Suppressor macrophage treated with lipopolysaccharide for 1 hour (primary cell): ENCODE results near the gene WFDC8.

Source experiments
- DNase-seq, 3 donors: peaks; one replicate each; pipeline ENCODE4 v3.0.0-alpha.2; 2020 to 2022

The WFDC8 gene

DNA sequence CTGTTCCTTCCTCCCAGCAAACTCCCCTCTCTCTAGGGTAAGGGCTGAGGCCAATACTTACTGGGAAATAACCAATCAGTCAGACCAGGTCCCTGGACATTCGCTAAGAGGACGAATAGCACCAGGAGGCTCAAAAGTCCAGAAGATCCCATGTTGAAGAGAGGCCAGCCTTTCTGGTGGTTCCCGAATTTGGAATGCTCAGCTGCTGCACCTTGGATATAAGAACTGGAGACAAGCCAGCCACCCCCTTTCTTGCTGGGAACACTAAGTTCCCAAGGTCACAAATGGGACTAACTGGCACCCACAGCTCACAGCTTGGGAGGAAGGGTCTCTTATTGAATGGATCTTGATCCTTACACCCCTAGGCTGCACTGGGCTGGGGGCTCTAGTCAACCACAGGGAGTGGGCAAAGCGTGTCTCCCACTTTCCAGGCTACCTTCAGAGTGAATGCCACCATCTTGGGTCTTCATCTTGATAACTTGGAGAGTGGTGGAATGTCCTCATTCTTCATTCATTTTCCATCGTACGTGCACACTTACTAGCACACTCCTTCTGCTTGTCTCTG is 31.8 kb downstream of the WFDC8 start, which contains the start of gene EPPIN:
EPPIN (minus strand) TSS at position 196 of the 565 bp plus-strand sequence; CDS start at position 152, 44 bp downstream.
- no peak for DNase-seq

DNA sequence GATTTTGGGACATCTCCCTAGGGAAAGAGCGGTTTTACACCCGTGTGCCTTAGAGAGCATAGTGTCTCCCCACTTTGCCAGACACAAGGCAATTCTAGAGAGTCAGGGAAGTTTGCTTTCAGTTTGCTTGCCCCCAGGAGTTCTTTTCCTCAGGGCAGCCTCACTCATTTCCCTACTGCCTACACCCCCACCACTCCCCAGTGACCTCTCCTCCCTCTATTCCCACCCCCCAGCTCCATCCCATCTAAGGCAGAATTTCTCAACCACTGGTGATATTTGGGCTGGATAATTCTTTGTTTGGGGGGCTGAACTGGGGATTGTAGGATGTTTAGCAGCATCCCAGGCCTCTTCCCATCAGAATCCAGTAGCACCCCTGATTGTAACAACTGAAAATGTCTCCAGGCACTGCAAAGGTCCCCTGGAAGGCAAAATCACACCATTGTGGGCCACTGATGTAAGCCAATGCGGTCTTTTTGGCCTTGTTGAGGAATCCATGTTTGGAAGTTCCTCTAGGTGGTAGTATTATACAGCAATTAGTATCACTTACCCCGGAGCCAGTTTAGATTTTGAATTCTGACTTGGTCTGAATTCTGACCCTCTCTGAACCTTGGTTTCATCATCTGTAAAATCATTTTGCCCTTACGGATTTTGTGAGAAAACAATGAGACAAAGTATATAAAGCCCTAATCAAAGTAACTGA is 33.2 kb downstream of the WFDC8 start:
- peak; percentile 12 to 34 (median 30) for DNase-seq

DNA sequence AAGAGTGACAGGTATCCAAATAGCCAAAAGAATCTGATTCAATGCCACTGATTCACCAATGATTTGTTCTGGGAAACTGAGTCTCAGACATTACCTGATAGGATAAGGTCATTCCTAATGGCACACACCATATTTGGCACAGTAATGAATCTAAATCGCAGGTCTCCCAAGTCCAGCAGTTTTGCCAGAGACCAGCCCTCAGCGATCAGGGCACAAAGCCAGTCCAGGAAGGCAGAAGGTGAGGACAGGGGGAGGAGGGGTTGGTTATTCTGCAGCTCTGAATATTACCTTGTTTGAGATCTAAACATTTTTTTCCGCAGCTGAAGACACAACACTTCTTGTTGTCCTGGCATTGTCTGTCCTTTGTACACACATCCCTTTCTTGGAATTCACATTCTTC is 33.7 kb downstream of the WFDC8 start:
- DNase-seq: no peak

DNA sequence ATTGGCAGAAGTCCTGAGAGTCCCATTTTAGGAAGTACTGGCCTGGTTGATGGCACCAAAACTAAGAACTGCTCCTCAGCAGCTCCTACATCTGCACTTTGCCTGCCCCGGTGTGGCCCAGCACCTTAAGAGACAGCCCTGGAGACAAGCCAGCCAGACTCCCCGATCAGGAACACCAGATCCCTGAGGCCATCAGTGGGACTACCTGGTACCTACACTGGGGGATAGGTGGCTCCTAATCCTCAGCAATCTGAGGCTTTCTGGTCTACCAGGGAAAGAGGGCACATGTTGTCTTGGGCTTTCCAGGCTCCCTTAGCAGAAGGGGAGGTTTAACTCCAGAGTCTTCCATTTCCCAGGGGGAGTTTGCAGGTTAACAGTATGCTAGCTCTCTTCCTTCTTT is 39.7 kb downstream of the WFDC8 start, which contains the start of gene WFDC6:
WFDC6 (minus strand) TSS at position 101 of the 400 bp plus-strand sequence; CDS start at position 26, 75 bp downstream.
- DNase-seq: no peak

DNA sequence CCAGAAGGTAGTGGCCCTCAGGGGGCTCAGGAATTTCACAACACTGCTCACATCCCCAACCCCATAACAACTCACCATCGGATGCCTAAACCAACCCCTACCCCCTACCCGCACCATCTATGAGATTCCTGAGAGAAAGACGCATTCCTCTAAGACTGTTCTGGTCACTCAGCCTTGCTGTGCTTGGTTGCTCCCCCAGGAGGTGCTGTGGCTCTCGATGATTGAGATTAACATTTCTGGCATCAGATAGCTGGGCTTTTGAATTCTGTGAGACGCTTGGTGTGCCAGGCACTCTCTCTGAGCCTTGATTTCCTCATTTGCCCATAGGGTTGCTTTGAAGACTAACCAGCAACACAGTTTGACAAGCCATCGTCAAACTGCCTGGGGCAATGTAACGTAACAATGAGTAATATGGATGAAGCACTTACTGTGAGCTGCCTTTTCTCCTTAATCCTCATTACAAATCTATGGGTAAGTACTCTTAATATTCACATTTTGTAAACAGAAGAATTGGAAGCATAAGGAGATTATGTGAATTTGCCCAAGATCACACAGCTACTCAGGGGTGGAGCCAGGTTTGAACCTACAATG is 40.8 kb downstream of the WFDC8 start:
- DNase-seq: peak in 1 of 3 donors; percentile 1

DNA sequence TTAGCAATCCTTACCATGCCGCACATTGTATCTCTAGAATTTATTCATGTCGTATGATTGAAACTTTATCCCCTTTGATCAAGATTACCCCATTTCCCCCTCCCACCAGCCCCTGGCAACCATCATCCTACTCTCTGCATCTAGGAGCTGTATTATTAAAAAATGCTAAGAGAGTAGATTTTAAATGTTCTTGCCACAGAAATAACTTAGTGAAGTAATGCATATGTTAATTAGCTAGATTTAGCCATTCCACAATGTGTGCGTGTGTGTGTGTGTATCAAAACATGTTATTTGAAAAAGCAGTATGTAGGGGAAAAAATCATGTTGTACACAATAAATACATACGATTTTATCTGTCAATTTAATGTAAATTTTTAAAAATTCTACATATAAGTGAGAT is 51.8 kb downstream of the WFDC8 start:
- no peak for DNase-seq

DNA sequence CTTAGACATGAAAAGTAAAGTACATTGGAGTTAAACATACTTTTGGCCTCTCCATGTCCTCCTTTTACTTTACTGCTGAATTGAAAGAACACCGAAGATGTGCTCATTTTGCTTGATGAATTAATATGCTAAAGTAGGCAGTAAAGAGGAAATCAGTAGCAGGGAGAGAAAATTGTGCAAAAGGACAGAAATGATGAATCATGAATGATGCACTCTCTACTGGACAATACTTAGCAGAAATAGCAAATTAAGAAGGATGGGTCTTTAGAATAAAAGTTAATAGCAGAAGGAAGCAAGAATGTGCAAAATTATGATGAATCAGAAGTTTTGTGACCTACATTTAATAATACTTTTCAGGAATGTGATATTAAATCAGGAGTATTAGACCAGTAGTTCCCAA is 55.3 kb downstream of the WFDC8 start:
- peak; percentile 12 to 61 (median 54) for DNase-seq

DNA sequence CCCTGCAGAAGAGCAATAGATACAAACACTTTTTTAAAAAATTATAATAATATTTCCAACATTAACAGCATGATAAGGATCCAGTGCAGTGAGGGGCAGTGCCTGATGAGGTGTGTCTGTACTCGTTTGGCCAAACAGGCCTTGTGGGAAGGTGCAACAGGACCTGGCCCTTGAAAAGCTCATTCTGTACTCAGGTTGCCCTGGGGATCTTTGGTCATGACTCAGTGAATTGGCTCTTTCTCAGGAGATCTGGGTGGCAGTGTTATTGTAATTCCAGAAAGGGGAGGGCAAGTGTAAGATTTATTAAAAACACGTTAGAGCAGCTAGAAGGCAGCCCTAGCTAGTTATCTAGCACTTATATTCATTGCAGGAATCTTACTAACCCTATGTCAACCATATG is 60.8 kb downstream of the WFDC8 start:
- no peak for DNase-seq

DNA sequence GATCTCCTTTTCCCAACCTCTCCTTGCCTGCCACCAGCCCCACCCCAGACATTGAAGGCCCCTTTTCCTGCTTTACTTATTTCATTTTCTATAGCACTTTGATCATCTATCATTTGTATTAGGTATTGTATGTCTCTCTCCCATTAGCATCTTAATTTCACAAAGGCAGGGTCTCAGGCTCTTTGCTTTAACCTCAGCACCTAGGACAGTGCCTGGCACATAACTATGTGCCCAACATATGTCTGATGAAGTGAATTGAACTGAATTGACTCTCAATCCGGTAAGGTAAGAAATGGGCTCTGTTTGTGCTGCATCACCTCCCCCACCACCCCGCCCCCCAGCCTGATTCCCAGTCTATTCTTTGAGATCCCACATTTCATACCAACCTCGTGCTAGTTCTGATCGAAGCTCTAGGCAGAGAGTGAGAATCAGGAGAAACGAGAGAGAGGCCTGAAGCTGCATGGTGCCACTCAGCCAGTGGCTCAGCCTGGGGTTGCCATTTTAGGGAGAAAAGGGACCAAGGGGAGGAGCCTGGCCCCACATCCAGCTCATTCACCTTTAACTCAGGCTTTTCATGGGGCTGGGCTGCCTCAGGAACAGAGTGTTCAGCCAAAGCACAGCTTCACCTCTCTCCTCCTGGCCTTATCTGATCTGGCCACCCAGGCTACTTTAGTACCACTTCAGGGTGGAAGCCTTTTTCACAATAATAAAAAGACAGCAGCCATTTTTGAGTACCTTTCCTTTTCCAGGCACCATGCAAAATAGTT is 63.8 kb downstream of the WFDC8 start, which contains the start of gene SPINT3:
SPINT3 (minus strand) TSS at position 476 of the 767 bp plus-strand sequence; CDS start at position 462, 14 bp downstream.
- no peak for DNase-seq

DNA sequence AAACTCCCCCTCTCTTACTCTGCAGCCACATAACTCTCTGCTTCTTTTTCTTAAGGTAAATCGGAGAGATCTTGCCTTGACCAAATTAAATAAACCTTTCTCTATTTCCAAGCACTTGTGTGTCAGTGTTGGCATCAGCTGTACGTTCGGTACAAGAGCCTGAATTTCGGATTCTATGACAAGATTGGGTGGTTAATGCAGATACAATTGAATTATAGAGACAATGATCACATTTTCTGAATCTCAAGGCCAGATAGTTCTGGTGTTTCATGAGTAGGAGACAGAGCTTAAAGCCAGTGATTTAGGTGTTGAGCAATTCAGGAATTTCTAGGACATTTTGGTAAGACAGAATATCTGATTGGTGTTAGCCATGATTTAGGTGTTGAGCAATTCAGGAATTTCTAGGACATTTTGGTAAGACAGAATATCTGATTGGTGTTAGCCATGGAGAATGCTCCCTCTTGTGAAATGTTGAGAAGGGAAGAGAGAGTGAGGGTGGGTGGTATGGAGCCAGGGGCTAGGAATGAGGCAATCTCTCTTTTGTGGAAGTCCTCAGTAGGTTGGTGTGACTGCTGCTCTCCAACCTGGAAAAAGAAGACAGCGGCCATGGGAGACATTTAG is 68.7 kb downstream of the WFDC8 start:
- DNase-seq: peak; percentile 63 to 84 (median 73)

DNA sequence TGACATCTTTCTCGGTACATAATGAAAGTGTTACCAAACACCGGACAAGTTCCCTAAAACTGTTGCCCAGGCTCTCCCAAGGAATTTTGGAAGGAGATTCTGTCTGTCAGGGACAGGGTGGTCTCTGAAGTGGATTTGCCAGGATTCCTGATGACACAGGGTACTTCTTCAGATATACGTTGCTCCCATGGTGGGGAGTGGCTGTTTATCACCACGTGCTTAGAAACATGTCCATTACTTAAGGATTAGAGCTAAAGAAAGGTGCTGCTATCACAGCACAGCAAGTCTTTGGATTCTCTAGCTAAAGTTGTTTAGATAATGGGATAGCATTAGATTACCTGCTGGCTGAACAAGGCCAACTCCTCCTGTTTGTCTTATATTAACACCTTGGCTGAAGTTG is 70.0 kb downstream of the WFDC8 start:
- no peak for DNase-seq

DNA sequence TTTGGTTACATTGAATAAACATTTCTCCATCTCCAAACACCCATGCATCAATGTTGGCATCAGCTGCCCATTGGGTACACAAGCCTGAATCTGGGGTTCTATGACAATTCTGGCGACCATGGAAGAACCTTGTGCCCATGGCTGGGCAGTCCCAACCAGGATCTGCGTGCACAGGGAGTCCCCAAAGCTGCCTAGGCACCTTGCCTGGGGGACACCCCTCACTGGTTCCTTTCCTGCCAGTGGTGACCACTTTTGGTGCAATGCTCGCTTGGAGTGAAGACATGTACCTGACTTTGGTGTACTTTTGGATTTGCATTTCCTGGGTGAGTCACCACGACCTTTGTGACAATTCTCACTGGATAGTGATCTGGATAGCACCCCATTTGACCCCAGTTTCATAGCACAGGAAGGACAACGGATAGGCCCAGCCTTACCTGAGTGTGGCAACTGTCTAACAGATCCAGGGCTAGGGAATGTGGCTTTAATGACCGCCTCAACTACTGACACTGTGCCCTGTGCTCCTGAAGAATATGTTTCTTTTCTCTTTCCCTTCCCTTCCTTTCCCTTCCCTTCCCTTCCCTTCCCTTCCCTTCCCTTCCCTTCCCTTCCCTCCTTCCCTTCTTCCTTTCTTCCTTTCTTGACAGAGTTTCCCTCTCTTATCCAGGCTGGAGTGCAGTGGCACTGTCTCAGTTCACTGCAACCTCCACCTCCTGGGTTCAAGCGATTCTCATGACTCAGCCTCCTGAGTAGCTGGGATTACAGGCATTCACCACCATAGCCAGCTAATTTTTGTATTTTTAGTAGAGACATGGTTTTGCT is 70.8 kb downstream of the WFDC8 start:
- no peak for DNase-seq

DNA sequence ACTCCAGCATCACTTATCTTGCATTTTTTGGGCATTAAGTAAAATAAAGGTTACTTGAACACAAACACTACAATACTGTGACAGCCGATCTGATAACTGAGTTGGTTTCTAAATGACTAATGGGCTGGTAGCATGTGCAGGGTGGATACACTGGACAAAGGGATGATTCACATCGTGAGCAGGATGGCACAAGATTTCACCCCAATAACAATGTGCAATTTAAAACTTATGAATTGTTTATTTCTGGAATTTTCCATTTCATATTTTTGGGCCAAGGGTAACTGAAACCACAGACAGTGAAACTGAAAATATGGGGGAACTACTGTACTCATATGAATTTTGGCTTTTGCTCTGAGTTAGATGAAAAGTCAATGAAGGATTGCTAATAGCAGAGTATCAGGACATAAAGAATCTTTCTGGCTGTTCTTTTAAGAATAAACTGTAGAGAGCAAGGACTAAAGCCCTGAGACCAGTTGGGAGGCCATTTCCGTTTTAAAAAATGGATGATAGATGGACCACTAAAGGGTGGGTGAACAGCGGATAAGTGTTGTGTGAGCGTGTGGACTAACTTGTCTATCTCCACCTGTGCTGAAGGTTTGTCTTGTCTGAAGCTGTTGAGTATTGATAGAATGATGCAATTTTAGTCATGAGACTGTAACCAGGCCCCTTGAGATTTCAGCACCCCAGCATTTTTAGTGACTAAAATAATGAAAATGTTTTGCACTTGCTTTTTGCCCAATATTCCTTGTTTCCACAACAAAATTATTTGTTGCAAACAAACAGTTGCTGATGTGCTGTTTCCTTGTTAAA is 71.9 kb downstream of the WFDC8 start:
- peak; percentile 40 to 73 (median 61) for DNase-seq

DNA sequence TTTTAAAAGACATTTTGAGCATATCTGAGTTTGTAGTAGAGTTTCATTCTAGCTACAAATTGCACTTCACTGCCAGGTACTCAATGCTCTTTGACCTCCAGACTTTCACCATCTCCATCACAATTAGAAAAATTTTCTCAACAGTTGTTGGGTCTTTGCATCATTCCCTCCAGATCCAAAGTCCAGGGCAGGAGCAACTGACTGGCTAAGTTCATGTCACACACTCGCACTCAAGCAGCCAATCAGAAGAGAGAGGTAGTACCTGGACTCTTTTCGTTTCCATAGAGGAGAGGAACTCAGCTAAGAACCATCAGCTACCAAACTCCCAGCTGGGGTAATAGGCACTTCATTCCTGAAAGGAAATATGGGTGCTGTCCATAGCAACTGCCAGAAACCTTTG is 72.7 kb downstream of the WFDC8 start:
- no peak for DNase-seq

DNA sequence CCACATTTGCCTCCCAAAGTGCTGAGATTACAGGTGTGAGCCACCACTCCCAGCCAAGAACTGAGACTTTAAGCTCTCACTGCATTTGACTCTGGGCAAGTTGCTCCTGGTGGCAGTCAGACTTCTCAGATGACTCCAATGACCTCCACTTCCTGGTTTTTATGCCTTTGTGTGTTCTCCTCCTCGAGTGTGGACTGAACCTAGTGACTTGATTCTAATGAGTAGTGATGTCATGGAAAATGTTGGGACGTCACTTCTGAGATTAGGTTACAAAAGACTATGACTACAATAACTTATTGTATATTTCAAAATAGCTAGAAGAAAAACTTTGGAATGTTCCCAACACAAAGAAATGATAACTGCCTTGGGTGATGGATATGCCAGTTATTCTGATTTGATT is 75.7 kb downstream of the WFDC8 start:
- DNase-seq: peak; percentile 40 to 75 (median 54)

DNA sequence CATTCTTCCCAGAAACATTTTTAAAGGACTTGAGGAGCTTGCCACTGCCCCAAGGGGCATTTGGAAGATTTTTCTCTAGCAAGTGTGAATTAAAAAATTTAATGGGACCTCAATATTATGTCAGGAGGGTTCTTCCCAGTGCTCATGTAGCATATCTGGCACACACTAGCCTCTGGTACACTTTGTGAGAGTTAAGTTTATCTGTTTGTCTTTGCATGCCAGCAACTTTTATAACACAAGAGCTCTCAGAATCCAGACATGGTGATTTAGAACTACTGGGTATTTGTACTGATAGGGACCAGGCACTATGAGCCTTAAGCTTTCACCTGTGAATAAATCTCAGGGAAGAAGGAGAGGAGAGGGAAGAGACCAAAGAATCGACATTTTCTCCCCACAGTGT is 76.5 kb downstream of the WFDC8 start:
- DNase-seq: no peak
